Measurements from ENCODE around the gene CDSN.

Gene CDSN

DNA sequence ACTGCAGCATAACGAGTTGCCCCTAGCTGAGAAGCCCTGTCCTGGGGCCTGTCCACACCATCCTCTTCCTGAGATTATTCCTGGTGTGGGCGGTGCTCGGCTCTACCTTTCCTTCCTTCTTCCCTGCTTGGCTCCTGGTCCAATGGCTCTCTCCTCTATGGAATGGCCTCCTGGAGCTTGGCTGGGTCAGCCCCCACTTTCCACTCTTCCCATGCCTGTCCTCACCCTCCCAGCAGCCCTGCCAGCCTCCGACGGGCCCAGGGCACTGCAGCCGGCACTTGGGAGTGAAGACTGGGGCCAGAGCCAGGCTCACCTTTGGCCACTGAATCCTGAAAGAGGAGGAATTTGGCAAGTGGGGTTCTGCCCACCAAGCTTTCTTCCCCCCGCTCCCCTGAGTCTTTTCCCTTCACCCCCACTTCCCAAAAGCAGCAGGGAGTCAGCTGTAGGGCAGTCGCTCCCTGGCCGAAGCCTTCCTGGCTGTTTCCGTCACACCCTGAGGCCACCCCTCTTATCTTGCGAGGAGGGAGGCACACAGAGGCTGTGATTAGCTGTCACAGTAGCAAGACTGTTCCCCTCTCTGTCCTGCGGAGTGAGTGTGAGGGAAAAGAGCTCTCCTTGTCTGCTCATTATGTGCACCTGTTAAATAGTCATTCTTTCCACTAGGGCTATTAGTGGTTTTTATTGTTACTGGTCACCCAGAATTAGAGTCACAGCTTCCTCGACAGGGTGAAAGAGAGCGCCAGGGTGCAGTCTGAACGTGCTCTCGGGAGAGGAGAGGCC, 6.3 kb upstream of the CDSN start:
- no peak for DNase-seq (ENCODE audit: extremely low read depth, low read depth)
- no peak overlapping the region for H3K4me3 ChIP-seq (replicated peaks; ENCODE audit: low read depth, low read length)
- TF ChIP-seq, protein P1, sequence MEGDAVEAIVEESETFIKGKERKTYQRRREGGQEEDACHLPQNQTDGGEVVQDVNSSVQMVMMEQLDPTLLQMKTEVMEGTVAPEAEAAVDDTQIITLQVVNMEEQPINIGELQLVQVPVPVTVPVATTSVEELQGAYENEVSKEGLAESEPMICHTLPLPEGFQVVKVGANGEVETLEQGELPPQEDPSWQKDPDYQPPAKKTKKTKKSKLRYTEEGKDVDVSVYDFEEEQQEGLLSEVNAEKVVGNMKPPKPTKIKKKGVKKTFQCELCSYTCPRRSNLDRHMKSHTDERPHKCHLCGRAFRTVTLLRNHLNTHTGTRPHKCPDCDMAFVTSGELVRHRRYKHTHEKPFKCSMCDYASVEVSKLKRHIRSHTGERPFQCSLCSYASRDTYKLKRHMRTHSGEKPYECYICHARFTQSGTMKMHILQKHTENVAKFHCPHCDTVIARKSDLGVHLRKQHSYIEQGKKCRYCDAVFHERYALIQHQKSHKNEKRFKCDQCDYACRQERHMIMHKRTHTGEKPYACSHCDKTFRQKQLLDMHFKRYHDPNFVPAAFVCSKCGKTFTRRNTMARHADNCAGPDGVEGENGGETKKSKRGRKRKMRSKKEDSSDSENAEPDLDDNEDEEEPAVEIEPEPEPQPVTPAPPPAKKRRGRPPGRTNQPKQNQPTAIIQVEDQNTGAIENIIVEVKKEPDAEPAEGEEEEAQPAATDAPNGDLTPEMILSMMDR (IDR thresholded peaks at IDR 0.05; ENCODE audit: low read depth, low read length, missing control alignments): no peak

DNA sequence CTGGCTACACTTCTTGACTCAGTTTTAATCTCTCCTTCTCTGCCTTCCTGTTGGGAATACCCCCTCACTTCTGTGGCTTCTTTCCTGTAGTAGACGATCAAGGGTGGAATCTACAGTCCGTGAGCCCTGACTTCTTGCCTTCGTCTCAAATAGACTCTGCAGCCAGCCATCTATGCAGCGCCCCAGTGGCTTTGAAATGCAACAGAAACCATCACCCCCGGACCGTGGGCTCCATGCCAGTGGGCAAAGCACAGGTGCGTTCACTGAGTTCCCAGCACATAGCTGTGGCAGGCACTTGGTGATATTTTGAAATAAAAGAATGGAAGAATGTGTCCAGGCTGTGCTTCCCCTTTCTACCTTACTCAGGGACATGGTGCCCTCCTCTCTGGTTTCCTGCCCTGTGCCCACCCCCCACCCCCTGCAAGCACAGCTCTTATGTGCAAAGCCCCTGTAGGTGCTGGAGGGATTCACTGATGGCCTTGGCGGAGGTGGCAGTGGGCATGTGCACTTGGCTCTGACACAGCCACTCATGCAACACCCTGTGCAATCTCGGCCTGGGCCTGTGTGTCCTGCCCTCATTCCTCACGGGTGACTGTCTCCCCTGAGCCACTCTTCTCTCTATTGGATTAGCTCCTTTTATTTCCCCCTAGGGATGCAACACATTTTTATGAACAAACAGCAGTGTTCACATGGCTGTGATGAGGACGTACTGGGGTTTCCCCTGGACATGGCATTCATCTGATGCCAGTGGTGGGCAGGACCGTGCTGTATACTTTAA, 5.5 kb upstream of the CDSN start:
- no peak overlapping the region for H3K4me3 ChIP-seq (replicated peaks; ENCODE audit: low read depth, low read length)
- TF ChIP-seq, protein P1 (IDR thresholded peaks at IDR 0.05; ENCODE audit: low read depth, low read length, missing control alignments): no peak
- no peak for DNase-seq (ENCODE audit: extremely low read depth, low read depth)

DNA sequence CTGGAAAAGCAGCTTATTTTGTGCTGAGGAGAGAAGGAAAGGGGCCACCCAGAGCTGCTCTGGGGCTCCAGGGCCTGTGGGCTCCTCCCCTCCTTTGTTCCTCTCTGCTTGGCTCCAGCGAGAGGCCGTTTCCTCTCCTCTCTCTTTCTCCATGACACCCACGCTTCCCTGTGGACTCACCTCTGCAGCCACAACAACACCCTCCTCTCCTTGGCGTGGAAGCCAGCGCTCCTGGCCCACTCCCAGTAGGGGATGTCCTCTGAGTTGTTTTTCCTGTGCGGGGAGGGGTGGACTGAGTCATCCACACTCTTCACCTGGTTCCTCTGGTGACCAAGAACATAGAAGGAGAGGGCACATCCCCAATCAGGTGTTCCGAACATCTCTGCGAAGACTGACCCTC, 4.9 kb upstream of the CDSN start:
- DNase-seq (ENCODE audit: extremely low read depth, low read depth): no peak

DNA sequence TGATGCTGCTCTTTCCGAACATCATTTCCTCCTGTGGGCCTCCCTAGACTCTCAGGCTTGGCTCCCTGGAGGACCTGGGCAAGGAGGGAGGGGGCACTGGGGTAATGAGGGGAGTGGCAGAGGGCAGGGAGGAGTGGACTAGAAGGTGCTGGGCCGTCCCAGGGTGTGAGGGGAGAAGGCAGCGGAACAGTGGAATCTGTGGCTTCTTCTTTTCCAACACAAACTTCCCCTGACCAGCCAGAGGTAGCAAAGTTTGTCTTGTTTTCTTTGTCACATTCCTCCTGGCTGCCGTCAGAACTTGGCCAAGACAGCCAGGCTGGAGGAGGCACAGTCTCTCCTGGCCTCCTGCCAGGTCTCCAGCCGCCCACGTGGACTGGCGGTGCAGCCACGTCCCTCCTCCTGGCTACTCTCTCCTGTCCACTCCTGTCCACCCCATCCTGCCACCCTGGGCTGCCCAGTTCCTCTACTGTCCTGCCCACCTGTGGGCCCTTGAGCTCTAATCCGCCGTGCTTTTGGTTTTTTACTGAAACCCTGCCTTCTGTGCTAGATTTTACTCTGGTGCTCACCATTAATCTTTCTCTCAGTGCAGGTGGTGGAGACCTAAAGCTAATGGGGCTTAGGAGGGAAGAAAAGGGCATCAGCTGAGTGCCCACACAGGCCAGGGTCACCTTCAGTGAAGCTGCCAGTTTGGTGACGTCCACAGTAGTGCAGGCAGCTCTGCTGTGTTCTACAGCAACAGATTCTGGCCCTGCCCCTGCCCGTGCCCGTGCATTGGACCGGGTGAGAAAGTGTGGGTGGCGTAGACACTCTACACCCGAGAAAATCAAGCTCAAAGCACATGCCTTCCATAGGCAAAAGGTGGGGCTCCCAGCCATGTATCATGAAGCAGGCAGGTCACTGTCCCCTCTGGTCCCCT, 2.8 kb upstream of the CDSN start:
- no peak overlapping the region for H3K4me3 ChIP-seq (replicated peaks; ENCODE audit: low read depth, low read length)
- TF ChIP-seq, protein P1 (IDR thresholded peaks at IDR 0.05; ENCODE audit: low read depth, low read length, missing control alignments): no peak
- DNase-seq (ENCODE audit: extremely low read depth, low read depth): no peak

More for the DNA sequence above, 4.9 kb upstream of the CDSN start:
- H3K4me3 ChIP-seq (replicated peaks; ENCODE audit: low read depth, low read length): no peak overlapping the region
- TF ChIP-seq, protein P1 (IDR thresholded peaks at IDR 0.05; ENCODE audit: low read depth, low read length, missing control alignments): no peak

DNA sequence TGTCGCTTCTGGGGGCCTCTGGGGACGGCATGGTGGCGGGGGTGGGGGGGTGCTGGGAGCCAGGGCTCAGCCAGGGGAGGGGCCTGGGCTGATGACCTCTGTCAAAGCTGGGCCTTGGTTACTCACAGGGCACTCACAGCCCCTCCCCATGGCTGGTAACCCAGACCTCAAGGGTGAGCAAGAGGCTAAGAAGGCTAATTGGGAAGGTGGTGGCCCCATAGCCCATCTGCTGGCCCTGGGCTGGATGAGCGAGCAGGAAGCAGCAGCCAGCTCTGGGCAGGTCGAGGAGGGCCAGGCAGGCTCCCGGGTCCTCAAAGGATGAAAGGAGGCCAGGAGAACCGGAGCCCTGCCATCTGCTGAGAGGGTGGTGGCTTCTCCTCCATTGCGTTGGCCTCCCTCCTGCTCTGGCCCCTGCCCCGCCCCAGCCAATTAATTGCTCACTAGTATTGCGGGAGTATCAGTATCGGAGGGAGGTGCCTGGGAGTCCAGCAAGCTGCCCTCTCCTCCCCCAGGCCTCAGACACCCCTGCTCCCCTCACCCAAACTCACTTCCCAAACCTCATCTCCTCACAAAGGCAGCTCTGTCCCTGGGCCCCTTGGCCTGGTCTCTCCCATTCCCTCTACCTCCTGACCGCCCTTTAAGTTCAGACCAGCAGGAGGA, 1.0 kb upstream of the CDSN start:
- DNase-seq (ENCODE audit: extremely low read depth, low read depth): no peak
- TF ChIP-seq, protein P1 (IDR thresholded peaks at IDR 0.05; ENCODE audit: low read depth, low read length, missing control alignments): no peak
- no peak overlapping the region for H3K4me3 ChIP-seq (replicated peaks; ENCODE audit: low read depth, low read length)

DNA sequence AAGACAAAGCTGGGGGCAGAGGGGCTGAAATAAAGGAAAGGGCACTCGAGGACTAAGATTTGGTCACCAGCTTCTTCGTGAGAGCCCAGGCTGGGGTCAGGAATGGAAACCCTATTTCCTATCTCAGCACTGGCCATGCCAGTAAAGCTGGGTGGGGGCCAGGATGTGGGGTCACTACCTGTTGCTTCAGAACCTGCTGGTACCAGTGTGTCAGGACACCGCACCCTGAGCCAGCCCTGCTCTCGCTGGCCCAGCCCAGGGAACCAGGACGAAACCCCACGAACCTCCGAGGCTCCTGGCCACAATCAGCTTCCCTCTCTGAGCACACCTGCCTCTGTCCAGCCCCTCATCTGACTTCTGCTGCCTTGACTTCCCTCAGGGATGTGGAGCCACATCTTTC, 2.1 kb downstream of the CDSN start:
- TF ChIP-seq, protein P1 (IDR thresholded peaks at IDR 0.05; ENCODE audit: low read depth, low read length, missing control alignments): no peak
- no peak for DNase-seq (ENCODE audit: extremely low read depth, low read depth)
- H3K4me3 ChIP-seq (replicated peaks; ENCODE audit: low read depth, low read length): no peak overlapping the region

All from HFF-Myc (cell line).